A549 (cell line): ENCODE results near the gene MAN1C1. TPM values are rescaled to one million over a fixed set of nuclear protein-coding genes. Genes with fewer than 3 reads are reported as not detected.

Experiments
- ATAC-seq, 2 experiments: fragments of 200-7000 bp in 1 of 2; fragments of >200 bp in 1 of 2; cut with Nextera tagmentation in 1 of 2; cut with Tn5 transposase in 1 of 2; 3 replicates each; pipeline versions ENCODE4 v1.8.0 to v1.9.1; 2018 to 2020; ENCODE audit warnings: mild to moderate bottlenecking in 1 of 2, moderate library complexity in 1 of 2
- CTCF ChIA-PET: fragments of 300-600 bp; sonication (Branson Sonifier 250); formaldehyde crosslinking; extraction: SDS; loops from one replicate; lab custom pipeline; 2021; ENCODE audit warnings: antibody characterized with exemption, inconsistent platforms; lab: Yijun Ruan, JAX
- POLR2A ChIA-PET: fragments of 350-600 bp; formaldehyde crosslinking; extraction: SDS; loops from one replicate; lab custom pipeline; 2021; ENCODE audit warnings: antibody characterized with exemption, inconsistent platforms; lab: Yijun Ruan, JAX
- DNase-seq, 2 experiments: peaks; one replicate each; pipeline versions ENCODE4 v3.0.0 to v3.0.0-alpha.2; 2011 to 2016; ENCODE audit warnings: low read depth in 1 of 2, low spot score in 1 of 2
- FAIRE-seq: peaks from 2 replicates; lab custom pipeline; 2011; peaks lifted over from hg19 to GRCh38; lab: Jason Lieb, UNC
- H3K27ac ChIP-seq, 2 experiments: fragments of >200 bp; sonication (Bioruptor Twin); formaldehyde crosslinking; 3 replicates each; pipeline ENCODE4 v1.5.1; 2016 to 2017
- H3K4me1 ChIP-seq: fragments of >200 bp; sonication (Bioruptor Twin); formaldehyde crosslinking; 3 replicates; pipeline ENCODE4 v1.6.1; 2016
- H3K4me2 ChIP-seq: fragments of >200 bp; sonication (Bioruptor Twin); formaldehyde crosslinking; 3 replicates; pipeline ENCODE4 v1.6.1; 2016
- H3K4me3 ChIP-seq: fragments of >200 bp; sonication (Bioruptor Twin); formaldehyde crosslinking; 3 replicates; pipeline ENCODE4 v1.5.1; 2016
- H3K9me3 ChIP-seq: fragments of >200 bp; sonication (Bioruptor Twin); formaldehyde crosslinking; 3 replicates; pipeline ENCODE4 v1.6.1; 2016
- ATOH8 ChIP-seq: fragments of 250-450 bp; sonication (Bioruptor Pico); IDR thresholded peaks from 2 replicates; pipeline ENCODE4 v1.5.0; 2020; ENCODE audit warnings: low read depth, mild to moderate bottlenecking, moderate library complexity
- CHD2 ChIP-seq: fragments of 150-350 bp; IDR thresholded peaks from 2 replicates; pipeline ENCODE4 v1.6.1; 2014; ENCODE audit warnings: low read length; ENCODE audit not compliant: partially characterized antibody
- CHD4 ChIP-seq: fragments of 200-600 bp; sonication (generic); IDR thresholded peaks from 2 replicates; pipeline ENCODE4 v1.6.1; 2016; ENCODE audit warnings: antibody characterized with exemption, mild to moderate bottlenecking, borderline replicate concordance
- EHF ChIP-seq: fragments of 250-450 bp; sonication (Bioruptor Pico); IDR thresholded peaks from 2 replicates; pipeline ENCODE4 v1.5.0; 2020; ENCODE audit warnings: mild to moderate bottlenecking
- FOSL2 ChIP-seq, 2 experiments: fragments of 450-650 bp in 1 of 2; fragments of >200 bp in 1 of 2; sonication (Bioruptor Twin) in 1 of 2; formaldehyde crosslinking; IDR thresholded peaks; 2 replicates each; pipeline versions ENCODE4 v1.5.0 to v1.6.1; 2016 to 2020; ENCODE audit warnings: mild to moderate bottlenecking in 1 of 2, moderate library complexity in 1 of 2
- HDAC2 ChIP-seq: fragments of 200-600 bp; sonication (generic); IDR thresholded peaks from 2 replicates; pipeline ENCODE4 v1.6.1; 2016
- HMGXB4 ChIP-seq: fragments of 250-450 bp; sonication (Bioruptor Pico); IDR thresholded peaks from 2 replicates; pipeline ENCODE4 v1.5.0; 2021; ENCODE audit warnings: mild to moderate bottlenecking, moderate library complexity, borderline replicate concordance
- HOXA7 ChIP-seq: fragments of 250-450 bp; sonication (Bioruptor Pico); IDR thresholded peaks from 2 replicates; pipeline ENCODE4 v1.5.0; 2020; ENCODE audit warnings: mild to moderate bottlenecking, moderate library complexity
- HOXB13 ChIP-seq: fragments of 250-450 bp; sonication (Bioruptor Pico); IDR thresholded peaks from 2 replicates; pipeline ENCODE4 v1.5.0; 2020; ENCODE audit warnings: low read depth, mild to moderate bottlenecking, moderate library complexity
- HOXB5 ChIP-seq: fragments of 250-450 bp; sonication (Bioruptor Pico); IDR thresholded peaks from 2 replicates; pipeline ENCODE4 v1.5.0; 2020; ENCODE audit warnings: mild to moderate bottlenecking, moderate library complexity
- JUNB ChIP-seq: fragments of >200 bp; sonication (Bioruptor Twin); formaldehyde crosslinking; IDR thresholded peaks from 2 replicates; pipeline ENCODE4 v1.6.1; 2016
- KDM1A ChIP-seq: fragments of 200-600 bp; sonication (generic); IDR thresholded peaks from 2 replicates; pipeline ENCODE4 v1.6.1; 2016; ENCODE audit warnings: low read depth, mild to moderate bottlenecking
- KDM5A ChIP-seq: fragments of 200-600 bp; sonication (generic); IDR thresholded peaks from 2 replicates; pipeline ENCODE4 v1.6.1; 2016; ENCODE audit warnings: antibody characterized with exemption, mild to moderate bottlenecking
- MAFK ChIP-seq: fragments of 450-650 bp; IDR thresholded peaks from 2 replicates; pipeline ENCODE4 v1.6.1; 2014; ENCODE audit not compliant: partially characterized antibody
- NR3C1 ChIP-seq: fragments of >200 bp; sonication (Bioruptor Twin); formaldehyde crosslinking; IDR thresholded peaks from 3 replicates; pipeline ENCODE4 v1.6.1; 2017
- POLR2A ChIP-seq: IDR thresholded peaks from 2 replicates; pipeline ENCODE4 v1.6.1; 2012; ENCODE audit warnings: mild to moderate bottlenecking, low read length
- RAD21 ChIP-seq, 2 experiments: fragments of >200 bp in 1 of 2; sonication (Bioruptor Twin) in 1 of 2; formaldehyde crosslinking in 1 of 2; IDR thresholded peaks in 1 of 2; conservative IDR thresholded peaks in 1 of 2; 2 replicates in 1 of 2; 3 replicates in 1 of 2; pipeline ENCODE4 v1.6.1; 2012 to 2018; ENCODE audit warnings: inconsistent platforms in 1 of 2
- RFX5 ChIP-seq: fragments of 450-650 bp; IDR thresholded peaks from 2 replicates; pipeline ENCODE4 v1.7.1; 2014; ENCODE audit warnings: antibody characterized with exemption, mild to moderate bottlenecking, moderate library complexity
- RNF2 ChIP-seq: fragments of 200-600 bp; sonication (generic); IDR thresholded peaks from 2 replicates; pipeline ENCODE4 v1.6.1; 2016; ENCODE audit warnings: low read depth, mild to moderate bottlenecking, antibody characterized with exemption, moderate library complexity, borderline replicate concordance
- SREBF2 ChIP-seq: fragments of 450-650 bp; IDR thresholded peaks from 2 replicates; pipeline ENCODE4 v1.6.1; 2014; ENCODE audit warnings: mild to moderate bottlenecking, moderate library complexity
- TFCP2L1 ChIP-seq: fragments of 250-450 bp; sonication (Bioruptor Pico); IDR thresholded peaks from 2 replicates; pipeline ENCODE4 v1.5.0; 2021; ENCODE audit warnings: mild to moderate bottlenecking
- ZC3H11A ChIP-seq: fragments of 450-650 bp; IDR thresholded peaks from 2 replicates; pipeline ENCODE4 v1.6.1; 2014; ENCODE audit warnings: antibody characterized with exemption, mild to moderate bottlenecking
- ZNF302 ChIP-seq: fragments of 250-450 bp; sonication (Bioruptor Pico); IDR thresholded peaks from 2 replicates; pipeline ENCODE4 v1.9.0; 2021; ENCODE audit warnings: inconsistent platforms, mild to moderate bottlenecking, moderate library complexity
- ZSCAN20 ChIP-seq: fragments of 250-450 bp; sonication (Bioruptor Pico); IDR thresholded peaks from 2 replicates; pipeline ENCODE4 v1.8.0; 2022; ENCODE audit warnings: mild to moderate bottlenecking, moderate library complexity
- WGBS: methylation state at CpG from one replicate; pipeline ENCODE4 v1.1.6; 2017; ENCODE audit errors: missing lambda C conversion rate; 5-methylcytosine and 5-hydroxymethylcytosine counted together
- polyA plus RNA-seq, 4 experiments: library from polyadenylated mRNA; depleted of rRNA in 3 of 4; stranded (reverse); fragments of >200 nt; fragmentation: RNase III in 1 of 4; extraction: RNeasy Plus Mini Kit Qiagen cat#74134 plus additional on column Dnase treatment in 1 of 4; gene quantifications; 2 replicates in 3 of 4; 3 replicates in 1 of 4; pipeline ENCODE4 v1.2.3, GENCODE V29; 2011 to 2017

Gene MAN1C1
- polyA plus RNA-seq, 2 of the 4 experiments (the other 2 are of a cell fraction): 0.22 to 0.27 TPM

GRCh38 chr1:25706146-25707089, 89.8 kb downstream of the MAN1C1 start:
- POLR2A ChIA-PET: no interaction called here
- no peak overlapping the region for H3K4me3 ChIP-seq
- ATAC-seq: no peak
- TF ChIP-seq ZSCAN20 (CRISPR knock-in tag) (no peak), HMGXB4 (CRISPR knock-in tag) (no peak), RAD21 (conservative IDR thresholded peaks at IDR 0.05 in 1 of 2, IDR thresholded peaks at IDR 0.05 in 1 of 2) (no peak), ZC3H11A (no peak), POLR2A (no peak), HDAC2 (no peak), KDM5A (no peak), SREBF2 (no peak), ATOH8 (CRISPR knock-in tag) (no peak), KDM1A (no peak), HOXB5 (CRISPR knock-in tag) (no peak), RFX5 (no peak), NR3C1 (no peak), FOSL2 (IDR thresholded peaks at IDR 0.05) (no peak), FOSL2 (CRISPR knock-in tag; IDR thresholded peaks at IDR 0.05) (no peak)
- TF ChIP-seq, all 56 proteins: peak for 0
- Histone ChIP-seq H3K4me2 (no peak overlapping the region), H3K4me1 (peaks cover 11% of the 10 kb centered on the region; the same call in 1 of the 3 replicates), H3K27ac (no peak overlapping the region), H3K9me3 (no peaks in the 10 kb centered on the region)
- no peak for FAIRE-seq
- DNase-seq: no peak
- WGBS: 92% methylated on average over 5 of the region's 8 CpGs
- CTCF ChIA-PET: no interaction called here

GRCh38 chr1:25707280-25708016, 90.9 kb downstream of the MAN1C1 start:
- ChIA-PET CTCF (interaction anchor here (1.2 kb wide), 1 partner anchor 100 kb away, joined by 3 read pairs; no protein-coding TSS in a partner anchor), POLR2A (no interaction called here)
- no peak for FAIRE-seq
- H3K9me3 ChIP-seq: no peaks in the 10 kb centered on the region
- 85% methylated on average over 6 of the region's 6 CpGs for WGBS
- H3K4me2 ChIP-seq: 0 out of 3 replicates have a peak overlapping the region, but pooled peaks have one; percentile 12
- no peak for ATAC-seq
- H3K4me1 ChIP-seq: peaks cover 11% of the 10 kb centered on the region; the same call in 1 of the 3 replicates
- no peak for DNase-seq
- no peak overlapping the region for H3K4me3 ChIP-seq
- H3K27ac ChIP-seq: no peak overlapping the region
- TF ChIP-seq HOXA7 (CRISPR knock-in tag): no peak
- no peak for TF ChIP-seq KDM5A
- no peak for TF ChIP-seq RAD21 (conservative IDR thresholded peaks at IDR 0.05 in 1 of 2, IDR thresholded peaks at IDR 0.05 in 1 of 2)
- no peak for TF ChIP-seq MAFK
- TF ChIP-seq CHD4: no peak
- TF ChIP-seq RFX5: no peak
- no peak for TF ChIP-seq JUNB
- TF ChIP-seq EHF (CRISPR knock-in tag): no peak
- no peak for TF ChIP-seq RNF2
- TF ChIP-seq HOXB13 (CRISPR knock-in tag): no peak
- TF ChIP-seq CHD2: no peak
- no peak for TF ChIP-seq ZNF302 (CRISPR knock-in tag)
- no peak for TF ChIP-seq TFCP2L1 (CRISPR knock-in tag)
- TF ChIP-seq HOXB5 (CRISPR knock-in tag): no peak
- TF ChIP-seq ZC3H11A: no peak
- TF ChIP-seq POLR2A: no peak
